GM18498 (cell line): Measurements from ENCODE around the gene TNIK.

Source experiments
- ATAC-seq: cut with Tn5 transposase; IDR thresholded peaks from one replicate; pipeline ENCODE4 v1.9.1; 2021; ENCODE audit warnings: mild to moderate bottlenecking, moderate library complexity; ENCODE audit not compliant: unreplicated experiment

TNIK gene

GRCh38 chr3:171470714-171471227, 10.6 kb upstream of the TNIK start:
- ATAC-seq = no peak

GRCh38 chr3:171469376-171469775, 9.2 kb upstream of the TNIK start:
- no peak for ATAC-seq

GRCh38 chr3:171468296-171468906, 8.2 kb upstream of the TNIK start:
- ATAC-seq = no peak

- no peak for ATAC-seq
These were observed 5.6 kb upstream of the TNIK start for GRCh38 chr3:171465763-171466162.

GRCh38 chr3:171464462-171464861, 4.3 kb upstream of the TNIK start:
- no peak for ATAC-seq

- no peak for ATAC-seq
These were observed 2.0 kb upstream of the TNIK start for GRCh38 chr3:171462224-171462623.

- no peak for ATAC-seq
These were observed 1.3 kb upstream of the TNIK start for GRCh38 chr3:171461525-171461917.

GRCh38 chr3:171460725-171461524, 720 bp upstream of the TNIK start:
- peak; percentile 39 for ATAC-seq

- ATAC-seq = no peak
These were observed 866 bp downstream of the TNIK start for GRCh38 chr3:171459137-171459941.

GRCh38 chr3:171458864-171459136, 1.4 kb downstream of the TNIK start:
- no peak for ATAC-seq

GRCh38 chr3:171458071-171458863, 1.9 kb downstream of the TNIK start:
- no peak for ATAC-seq

GRCh38 chr3:171457607-171458061, 2.6 kb downstream of the TNIK start:
- no peak for ATAC-seq

GRCh38 chr3:171456765-171457606, 3.2 kb downstream of the TNIK start:
- no peak for ATAC-seq

GRCh38 chr3:171455603-171456550, 4.3 kb downstream of the TNIK start:
- ATAC-seq = no peak

GRCh38 chr3:171454041-171454440, 6.2 kb downstream of the TNIK start:
- no peak for ATAC-seq

- no peak for ATAC-seq
These were observed 6.9 kb downstream of the TNIK start for GRCh38 chr3:171453180-171453886.

GRCh38 chr3:171452328-171452727, 7.9 kb downstream of the TNIK start:
- ATAC-seq = no peak

GRCh38 chr3:171451915-171452314, 8.3 kb downstream of the TNIK start:
- no peak for ATAC-seq
